Kidney (tissue), 14 donors: ENCODE results near the gene SLC15A1. TPM values are rescaled to one million over a fixed set of nuclear protein-coding genes. Genes with fewer than 3 reads are reported as not detected.

Experiments used
- DNase-seq, 5 donors: peaks; one replicate each; pipeline ENCODE4 v3.0.0-alpha.2; 2013 to 2020
- FAIRE-seq: peaks from 2 replicates; lab custom pipeline; 2012; peaks lifted over from hg19 to GRCh38; lab: Jason Lieb, UNC
- H3K27ac ChIP-seq, 2 donors: one replicate each; pipeline ENCODE4 v1.7.0; 2013; ENCODE audit warnings: low read depth in 2 of 2, low read length in 2 of 2, inconsistent platforms in 1 of 2
- H3K27me3 ChIP-seq: one replicate; pipeline ENCODE4 v1.7.1; 2013; ENCODE audit warnings: low read length, inconsistent platforms; ENCODE audit not compliant: control insufficient read depth, insufficient read depth
- H3K36me3 ChIP-seq, 3 donors: one replicate each; pipeline versions ENCODE4 v1.7.0 to v1.7.1; 2013; ENCODE audit warnings: low read length in 3 of 3, control low read depth in 1 of 3, inconsistent platforms in 1 of 3; ENCODE audit not compliant: insufficient read depth in 3 of 3, control insufficient read depth in 2 of 3
- H3K4me1 ChIP-seq, 3 donors: one replicate each; pipeline versions ENCODE4 v1.7.0 to v1.7.1; 2013; ENCODE audit warnings: low read length in 3 of 3, inconsistent platforms in 1 of 3, low read depth in 1 of 3; ENCODE audit not compliant: control insufficient read depth in 2 of 3, insufficient read depth in 2 of 3
- H3K4me3 ChIP-seq, 3 donors: one replicate each; pipeline versions ENCODE4 v1.7.0 to v1.8.1; 2013; ENCODE audit warnings: low read length in 3 of 3, control low read depth in 1 of 3, inconsistent platforms in 1 of 3
- H3K9ac ChIP-seq, 3 donors: one replicate each; pipeline versions ENCODE4 v1.7.0 to v1.7.1; 2013; ENCODE audit warnings: low read length in 3 of 3, control low read depth in 1 of 3, inconsistent platforms in 1 of 3
- H3K9me3 ChIP-seq, 3 donors: one replicate each; pipeline versions ENCODE4 v1.7.0 to v1.7.1; 2013; ENCODE audit warnings: low read length in 3 of 3, control low read depth in 1 of 3, inconsistent platforms in 1 of 3; ENCODE audit not compliant: control insufficient read depth in 2 of 3, insufficient read depth in 1 of 3
- CTCF ChIP-seq: IDR thresholded peaks from 3 replicates; pipeline ENCODE4 v1.5.1; 2012; ENCODE audit warnings: mild to moderate bottlenecking, moderate library complexity, borderline replicate concordance; ENCODE audit not compliant: insufficient read depth; ENCODE audit errors: extremely low read depth
- intact Hi-C: fragments of 100-400 bp; cut with DNase I; formaldehyde crosslinking; loops from one replicate; pipeline ENCODE4 v1.11.1; 2022
- polyA plus RNA-seq: library from polyadenylated mRNA; stranded (reverse); fragments of 350-450 nt; fragmentation: Illumina TruSeq; extraction: RNeasy Lipid Tissue Mini Kit (QIAGEN cat#74804); gene quantifications from one replicate; pipeline ENCODE4 v1.2.3, GENCODE V29; 2014; ENCODE audit warnings: low read depth, low replicate concordance; ENCODE audit not compliant: insufficient read depth
- total RNA-seq: library from RNA; stranded (reverse); fragmentation: NEBNext Ultra II Directional; extraction: Animal tissue kit (Norgen Biotek cat#: 25700); gene quantifications from one replicate; pipeline ENCODE4 v1.2.1, GENCODE V29; 2021
- donor health status: control.
- donor health status: control.
- donor health status: control.
- donor health status: control.
- donor health status: control.
- donor health status: DM: yes; HTN: yes; CAD: no.
- donor health status: Normal renal cell carcinoma (clear cell type).

The SLC15A1 gene
- total and polyA plus RNA-seq, 2 donors from 2014 or later, result 5.6 to 10.2 TPM

GRCh38 chr13:98664047-98664446 is 88.4 kb downstream of the SLC15A1 start:
- no peak for TF ChIP-seq CTCF
- no peaks in the 10 kb centered on the region for H3K36me3 ChIP-seq
- no peak overlapping the region for H3K9ac ChIP-seq
- FAIRE-seq, result no peak
- H3K4me1 ChIP-seq, result peaks cover 0 to 3% (median 0%) of the 10 kb centered on the region in 3 donors
- H3K27ac ChIP-seq, result no peak overlapping the region
- DNase-seq, result no peak
- H3K9me3 ChIP-seq, result no peaks in the 10 kb centered on the region
- H3K27me3 ChIP-seq, result no peaks in the 10 kb centered on the region
- intact Hi-C loops, result no loop called here
- H3K4me3 ChIP-seq, result no peak overlapping the region

GRCh38 chr13:98658131-98658530 is 94.3 kb downstream of the SLC15A1 start:
- DNase-seq, result no peak
- no peak overlapping the region for H3K9ac ChIP-seq
- intact Hi-C loops, result no loop called here
- no peaks in the 10 kb centered on the region for H3K9me3 ChIP-seq
- no peak overlapping the region for H3K4me3 ChIP-seq
- H3K4me1 ChIP-seq, result no peaks in the 10 kb centered on the region
- H3K27me3 ChIP-seq, result no peaks in the 10 kb centered on the region
- FAIRE-seq, result no peak
- no peak overlapping the region for H3K27ac ChIP-seq
- no peaks in the 10 kb centered on the region for H3K36me3 ChIP-seq
- no peak for TF ChIP-seq CTCF

GRCh38 chr13:98657506-98658085 is 94.9 kb downstream of the SLC15A1 start:
- Histone ChIP-seq H3K4me3 (no peak overlapping the region), H3K36me3 (no peaks in the 10 kb centered on the region), H3K9me3 (no peaks in the 10 kb centered on the region), H3K4me1 (no peaks in the 10 kb centered on the region), H3K27me3 (no peaks in the 10 kb centered on the region), H3K27ac (no peak overlapping the region), H3K9ac (no peak overlapping the region)
- TF ChIP-seq CTCF, result no peak
- intact Hi-C loops, result no loop called here
- no peak for FAIRE-seq
- DNase-seq, result no peak

- DNase-seq (no peak), FAIRE-seq (no peak)
- Histone ChIP-seq H3K9me3 (no peaks in the 10 kb centered on the region), H3K27ac (no peak overlapping the region), H3K4me1 (no peaks in the 10 kb centered on the region), H3K4me3 (no peak overlapping the region), H3K9ac (no peak overlapping the region), H3K36me3 (no peaks in the 10 kb centered on the region), H3K27me3 (no peaks in the 10 kb centered on the region)
- intact Hi-C loops, result no loop called here
- no peak for TF ChIP-seq CTCF
Measured at GRCh38 chr13:98656223-98656622, 96.2 kb downstream of the SLC15A1 start.
